ENCODE results near the gene LRRC74B.

DNA sequence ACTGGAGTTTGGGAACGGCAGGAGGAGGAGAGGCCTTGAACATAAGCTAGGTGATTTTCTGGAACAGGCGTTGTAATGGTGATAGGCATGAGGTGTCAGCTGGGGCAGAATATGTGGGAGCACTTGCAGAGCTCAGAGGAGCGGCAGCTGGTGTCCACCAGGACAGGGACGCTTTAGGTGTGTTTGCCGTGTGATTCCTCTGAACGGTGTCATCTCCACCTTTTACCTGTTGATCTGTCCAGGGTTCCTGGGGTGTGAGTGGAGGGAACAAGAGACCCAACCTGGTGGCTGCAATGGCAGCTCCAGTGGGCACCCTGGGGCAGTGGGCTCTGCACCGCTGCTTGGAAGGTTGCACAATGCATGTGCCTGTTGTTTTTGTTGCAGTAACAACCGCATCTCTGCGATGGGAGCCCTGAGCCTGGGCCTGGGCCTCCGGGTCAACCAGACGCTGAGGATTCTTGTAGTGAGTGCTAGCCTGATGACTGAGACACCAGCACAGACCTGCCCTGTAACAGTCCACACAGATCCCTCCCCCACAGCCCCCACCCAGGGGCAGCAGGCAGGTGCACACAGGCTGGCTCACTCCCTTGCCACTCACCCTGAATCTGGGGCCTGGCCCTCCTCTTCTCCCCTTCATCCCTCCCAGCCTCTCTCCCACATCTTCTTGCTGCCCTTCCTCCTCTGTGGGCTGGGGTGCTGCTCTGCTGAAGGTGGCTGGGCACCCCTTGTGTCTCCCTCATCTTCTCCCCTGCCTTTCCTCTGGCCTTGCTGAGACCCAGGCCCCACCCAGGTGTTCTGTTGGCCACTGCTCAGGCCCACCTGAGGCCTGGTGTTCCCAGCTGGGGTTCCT is 9.2 kb downstream of the LRRC74B start:
- TF ChIP-seq CTCF (IDR thresholded peaks at IDR 0.05; ENCODE audit: insufficient read depth, low read length, poor library complexity, severe bottlenecking) (no peak), EZH2phosphoT487 (conservative IDR thresholded peaks at IDR 0.05; ENCODE audit: low read length) (no peak)
